ENCODE measurements around the gene SCUBE1. TPM values are rescaled to one million over a fixed set of nuclear protein-coding genes. Genes with fewer than 3 reads are reported as not detected.
"Not testable (repeated sequence)": the region's sequence is repeated elsewhere in the genome, so short reads cannot be mapped to it uniquely, and the experiment has no call there.

Gene SCUBE1
- polyA plus RNA-seq, 4 donors: 0.45 to 5.4 (median 1.6) TPM

GRCh38 chr22:43370036-43370435 lies 26.9 kb upstream of the SCUBE1 start:
- Histone ChIP-seq H3K9me3 (ENCODE audit: control insufficient read depth in 2 of 2, insufficient read depth in 1 of 2, low read depth in 1 of 2, low read length in 1 of 2) (peaks cover 0 to 4% of the 10 kb centered on the region in 2 donors), H3K4me1 (ENCODE audit: control insufficient read depth in 3 of 3, insufficient read depth in 2 of 3, low read depth in 1 of 3, low read length in 2 of 3) (no peaks in the 10 kb centered on the region), H3K27me3 (ENCODE audit: control insufficient read depth in 3 of 3, insufficient read depth in 3 of 3, low read length in 3 of 3) (no peaks in the 10 kb centered on the region), H3K4me3 (ENCODE audit: low read depth in 1 of 3, low read length in 3 of 3) (no peak overlapping the region), H3K36me3 (ENCODE audit: control insufficient read depth in 3 of 3, insufficient read depth in 2 of 3, low read depth in 1 of 3, low read length in 3 of 3) (no peaks in the 10 kb centered on the region), H3K27ac (ENCODE audit: low read depth in 1 of 3, low read length in 2 of 3) (no peak overlapping the region)
- FAIRE-seq (no peak), DNase-seq (no peak)
- 19 to 36% (median 19%) methylated on average over 9 of the region's 9 CpGs for WGBS, 3 donors

GRCh38 chr22:43365715-43366440 lies 22.7 kb upstream of the SCUBE1 start:
- H3K27ac ChIP-seq (ENCODE audit: low read depth in 1 of 3, low read length in 2 of 3): no peak overlapping the region
- no peak for DNase-seq
- no peaks in the 10 kb centered on the region for H3K27me3 ChIP-seq (ENCODE audit: control insufficient read depth in 3 of 3, insufficient read depth in 3 of 3, low read length in 3 of 3)
- no peaks in the 10 kb centered on the region for H3K9me3 ChIP-seq (ENCODE audit: control insufficient read depth in 2 of 2, insufficient read depth in 1 of 2, low read depth in 1 of 2, low read length in 1 of 2)
- no peak overlapping the region for H3K4me3 ChIP-seq (ENCODE audit: low read depth in 1 of 3, low read length in 3 of 3)
- no peak for FAIRE-seq
- no peaks in the 10 kb centered on the region for H3K36me3 ChIP-seq (ENCODE audit: control insufficient read depth in 3 of 3, insufficient read depth in 2 of 3, low read depth in 1 of 3, low read length in 3 of 3)
- no peaks in the 10 kb centered on the region for H3K4me1 ChIP-seq (ENCODE audit: control insufficient read depth in 3 of 3, insufficient read depth in 2 of 3, low read depth in 1 of 3, low read length in 2 of 3)
- 88 to 91% (median 89%) methylated on average over 6 of the region's 6 CpGs for WGBS, 3 donors

GRCh38 chr22:43364169-43364435 lies 20.9 kb upstream of the SCUBE1 start:
- H3K27me3 ChIP-seq (ENCODE audit: control insufficient read depth in 3 of 3, insufficient read depth in 3 of 3, low read length in 3 of 3): no peaks in the 10 kb centered on the region
- FAIRE-seq (no peak), DNase-seq (no peak)
- 72 to 82% (median 79%) methylated on average over 8 of the region's 8 CpGs for WGBS, 3 donors
- H3K36me3 ChIP-seq (ENCODE audit: control insufficient read depth in 3 of 3, insufficient read depth in 2 of 3, low read depth in 1 of 3, low read length in 3 of 3): no peaks in the 10 kb centered on the region
- H3K27ac ChIP-seq (ENCODE audit: low read depth in 1 of 3, low read length in 2 of 3): no peak overlapping the region
- H3K9me3 ChIP-seq (ENCODE audit: control insufficient read depth in 2 of 2, insufficient read depth in 1 of 2, low read depth in 1 of 2, low read length in 1 of 2): no peaks in the 10 kb centered on the region
- H3K4me1 ChIP-seq (ENCODE audit: control insufficient read depth in 3 of 3, insufficient read depth in 2 of 3, low read depth in 1 of 3, low read length in 2 of 3): no peaks in the 10 kb centered on the region
- no peak overlapping the region for H3K4me3 ChIP-seq (ENCODE audit: low read depth in 1 of 3, low read length in 3 of 3)

GRCh38 chr22:43363315-43364168 lies 20.4 kb upstream of the SCUBE1 start:
- Histone ChIP-seq H3K27me3 (ENCODE audit: control insufficient read depth in 3 of 3, insufficient read depth in 3 of 3, low read length in 3 of 3) (no peaks in the 10 kb centered on the region), H3K4me1 (ENCODE audit: control insufficient read depth in 3 of 3, insufficient read depth in 2 of 3, low read depth in 1 of 3, low read length in 2 of 3) (no peaks in the 10 kb centered on the region), H3K9me3 (ENCODE audit: control insufficient read depth in 2 of 2, insufficient read depth in 1 of 2, low read depth in 1 of 2, low read length in 1 of 2) (no peaks in the 10 kb centered on the region), H3K36me3 (ENCODE audit: control insufficient read depth in 3 of 3, insufficient read depth in 2 of 3, low read depth in 1 of 3, low read length in 3 of 3) (no peaks in the 10 kb centered on the region), H3K4me3 (ENCODE audit: low read depth in 1 of 3, low read length in 3 of 3) (no peak overlapping the region), H3K27ac (ENCODE audit: low read depth in 1 of 3, low read length in 2 of 3) (no peak overlapping the region)
- 83 to 85% (median 84%) methylated on average over 27 of the region's 27 CpGs for WGBS, 3 donors
- DNase-seq (no peak), FAIRE-seq (no peak)

- H3K9me3 ChIP-seq (ENCODE audit: control insufficient read depth in 2 of 2, insufficient read depth in 1 of 2, low read depth in 1 of 2, low read length in 1 of 2): no peaks in the 10 kb centered on the region
- H3K27ac ChIP-seq (ENCODE audit: low read depth in 1 of 3, low read length in 2 of 3): no peak overlapping the region
- DNase-seq (no peak), FAIRE-seq (no peak)
- no peak overlapping the region for H3K4me3 ChIP-seq (ENCODE audit: low read depth in 1 of 3, low read length in 3 of 3)
- H3K4me1 ChIP-seq (ENCODE audit: control insufficient read depth in 3 of 3, insufficient read depth in 2 of 3, low read depth in 1 of 3, low read length in 2 of 3): no peaks in the 10 kb centered on the region
- WGBS, 3 donors: 79 to 88% (median 84%) methylated on average over 9 of the region's 9 CpGs
- H3K36me3 ChIP-seq (ENCODE audit: control insufficient read depth in 3 of 3, insufficient read depth in 2 of 3, low read depth in 1 of 3, low read length in 3 of 3): no peaks in the 10 kb centered on the region
- H3K27me3 ChIP-seq (ENCODE audit: control insufficient read depth in 3 of 3, insufficient read depth in 3 of 3, low read length in 3 of 3): no peaks in the 10 kb centered on the region
Measured at GRCh38 chr22:43360576-43360975, 17.4 kb upstream of the SCUBE1 start.

GRCh38 chr22:43356881-43357280 lies 13.7 kb upstream of the SCUBE1 start:
- Histone ChIP-seq H3K27ac (ENCODE audit: low read depth in 1 of 3, low read length in 2 of 3) (no peak overlapping the region), H3K4me3 (ENCODE audit: low read depth in 1 of 3, low read length in 3 of 3) (no peak overlapping the region), H3K27me3 (ENCODE audit: control insufficient read depth in 3 of 3, insufficient read depth in 3 of 3, low read length in 3 of 3) (no peaks in the 10 kb centered on the region), H3K36me3 (ENCODE audit: control insufficient read depth in 3 of 3, insufficient read depth in 2 of 3, low read depth in 1 of 3, low read length in 3 of 3) (no peaks in the 10 kb centered on the region), H3K9me3 (ENCODE audit: control insufficient read depth in 2 of 2, insufficient read depth in 1 of 2, low read depth in 1 of 2, low read length in 1 of 2) (no peaks in the 10 kb centered on the region), H3K4me1 (ENCODE audit: control insufficient read depth in 3 of 3, insufficient read depth in 2 of 3, low read depth in 1 of 3, low read length in 2 of 3) (no peaks in the 10 kb centered on the region)
- DNase-seq (no peak), FAIRE-seq (no peak)
- WGBS, 3 donors: 67 to 86% (median 85%) methylated on average over 11 of the region's 11 CpGs

- not testable (repeated sequence) for H3K4me1 ChIP-seq (ENCODE audit: control insufficient read depth in 3 of 3, insufficient read depth in 2 of 3, low read depth in 1 of 3, low read length in 2 of 3); H3K4me3 ChIP-seq (ENCODE audit: low read depth in 1 of 3, low read length in 3 of 3); H3K27me3 ChIP-seq (ENCODE audit: control insufficient read depth in 3 of 3, insufficient read depth in 3 of 3, low read length in 3 of 3); H3K27ac ChIP-seq (ENCODE audit: low read depth in 1 of 3, low read length in 2 of 3); DNase-seq; H3K36me3 ChIP-seq (ENCODE audit: control insufficient read depth in 3 of 3, insufficient read depth in 2 of 3, low read depth in 1 of 3, low read length in 3 of 3); FAIRE-seq; H3K9me3 ChIP-seq (ENCODE audit: control insufficient read depth in 2 of 2, insufficient read depth in 1 of 2, low read depth in 1 of 2, low read length in 1 of 2)
- 86 to 91% (median 90%) methylated on average over 10 of the region's 10 CpGs for WGBS, 3 donors
Measured at GRCh38 chr22:43355688-43356087, 12.5 kb upstream of the SCUBE1 start.

GRCh38 chr22:43351966-43352345 lies 8.8 kb upstream of the SCUBE1 start:
- DNase-seq: no peak
- Histone ChIP-seq H3K27ac (ENCODE audit: low read depth in 1 of 3, low read length in 2 of 3) (no peak overlapping the region), H3K4me3 (ENCODE audit: low read depth in 1 of 3, low read length in 3 of 3) (no peak overlapping the region), H3K27me3 (ENCODE audit: control insufficient read depth in 3 of 3, insufficient read depth in 3 of 3, low read length in 3 of 3) (no peaks in the 10 kb centered on the region), H3K36me3 (ENCODE audit: control insufficient read depth in 3 of 3, insufficient read depth in 2 of 3, low read depth in 1 of 3, low read length in 3 of 3) (no peaks in the 10 kb centered on the region), H3K4me1 (ENCODE audit: control insufficient read depth in 3 of 3, insufficient read depth in 2 of 3, low read depth in 1 of 3, low read length in 2 of 3) (no peaks in the 10 kb centered on the region), H3K9me3 (ENCODE audit: control insufficient read depth in 2 of 2, insufficient read depth in 1 of 2, low read depth in 1 of 2, low read length in 1 of 2) (no peaks in the 10 kb centered on the region)
- no peak for FAIRE-seq
- WGBS, 3 donors: 19 to 51% (median 50%) methylated on average over 5 of the region's 5 CpGs
